ENCODE results near the gene ZNF865.

The ZNF865 gene

GRCh38 chr19:55623561-55623960 lies 18.1 kb downstream of the ZNF865 start:
- no peak for DNase-seq (ENCODE audit: low read depth, low spot score)

GRCh38 chr19:55624109-55625003 lies 18.9 kb downstream of the ZNF865 start, which contains the start of gene ZNF784:
Gene ZNF784 (minus strand): TSS chr19:55624566. CDS start chr19:55624561, 5 bp downstream.
- peak; percentile 83 for DNase-seq (ENCODE audit: low read depth, low spot score)

- no peak for DNase-seq (ENCODE audit: low read depth, low spot score)
Observed at GRCh38 chr19:55625004-55625326, 19.5 kb downstream of the ZNF865 start.

GRCh38 chr19:55626350-55626749 lies 20.9 kb downstream of the ZNF865 start:
- DNase-seq (ENCODE audit: low read depth, low spot score): no peak

- peak; percentile 82 for DNase-seq (ENCODE audit: low read depth, low spot score)
Observed at GRCh38 chr19:55632463-55632834, 27.0 kb downstream of the ZNF865 start.

GRCh38 chr19:55633861-55634260 lies 28.4 kb downstream of the ZNF865 start:
- DNase-seq (ENCODE audit: low read depth, low spot score): no peak

- DNase-seq (ENCODE audit: low read depth, low spot score): no peak
Observed at GRCh38 chr19:55635334-55635717, 29.9 kb downstream of the ZNF865 start.

- no peak for DNase-seq (ENCODE audit: low read depth, low spot score)
Observed at GRCh38 chr19:55635856-55636440, 30.5 kb downstream of the ZNF865 start.

GRCh38 chr19:55636723-55637122 lies 31.3 kb downstream of the ZNF865 start:
- DNase-seq (ENCODE audit: low read depth, low spot score): no peak

- DNase-seq (ENCODE audit: low read depth, low spot score): no peak
Observed at GRCh38 chr19:55637534-55637933, 32.1 kb downstream of the ZNF865 start.

GRCh38 chr19:55638864-55639359 lies 33.5 kb downstream of the ZNF865 start:
- DNase-seq (ENCODE audit: low read depth, low spot score): no peak

GRCh38 chr19:55640043-55640576 lies 34.7 kb downstream of the ZNF865 start:
- DNase-seq (ENCODE audit: low read depth, low spot score): no peak

GRCh38 chr19:55640577-55641425 lies 35.4 kb downstream of the ZNF865 start, which contains the start of gene ZNF580:
Gene ZNF580 (plus strand): TSS chr19:55641002. CDS start chr19:55642509, 1,507 bp downstream.
- DNase-seq (ENCODE audit: low read depth, low spot score): no peak

GRCh38 chr19:55641426-55642152 lies 36.1 kb downstream of the ZNF865 start:
- DNase-seq (ENCODE audit: low read depth, low spot score): no peak

GRCh38 chr19:55642153-55643002 lies 36.9 kb downstream of the ZNF865 start:
- no peak for DNase-seq (ENCODE audit: low read depth, low spot score)

- DNase-seq (ENCODE audit: low read depth, low spot score): peak; percentile 68
Observed at GRCh38 chr19:55643003-55643886, 37.8 kb downstream of the ZNF865 start, which contains the start of gene ZNF581. Gene ZNF581 (plus strand): TSS chr19:55643649. CDS start chr19:55644572, 923 bp downstream.

- DNase-seq (ENCODE audit: low read depth, low spot score): no peak
Observed at GRCh38 chr19:55643887-55644176, 38.4 kb downstream of the ZNF865 start.

- DNase-seq (ENCODE audit: low read depth, low spot score): no peak
Observed at GRCh38 chr19:55644191-55644833, 38.9 kb downstream of the ZNF865 start.
